ENCODE measurements around the gene HSPB1. TPM values are rescaled to one million over a fixed set of nuclear protein-coding genes. Genes with fewer than 3 reads are reported as not detected.

Gene HSPB1
- total RNA-seq, 1 experiment from 2014 or later, result 82.1 TPM

DNA sequence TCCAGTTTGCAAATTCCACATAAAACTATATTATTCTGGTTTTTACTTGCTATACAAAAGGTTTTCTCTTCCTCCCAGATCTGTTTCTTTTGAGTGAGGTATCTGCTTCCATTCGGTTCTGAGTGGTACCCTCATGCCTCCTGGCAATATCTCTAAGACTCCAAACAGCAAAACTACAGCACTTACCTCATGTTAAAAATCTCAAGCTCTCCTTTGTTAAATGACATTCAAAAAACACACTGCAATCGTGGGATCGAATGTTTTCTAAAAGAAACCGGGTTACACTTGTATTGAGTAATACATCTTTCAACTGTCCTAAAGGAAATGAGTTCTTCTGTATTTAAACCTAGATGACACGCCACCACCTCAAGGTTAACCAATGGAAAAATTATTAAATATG lies 45.2 kb downstream of the HSPB1 start:
- no peak for DNase-seq
- TF ChIP-seq, protein P1, sequence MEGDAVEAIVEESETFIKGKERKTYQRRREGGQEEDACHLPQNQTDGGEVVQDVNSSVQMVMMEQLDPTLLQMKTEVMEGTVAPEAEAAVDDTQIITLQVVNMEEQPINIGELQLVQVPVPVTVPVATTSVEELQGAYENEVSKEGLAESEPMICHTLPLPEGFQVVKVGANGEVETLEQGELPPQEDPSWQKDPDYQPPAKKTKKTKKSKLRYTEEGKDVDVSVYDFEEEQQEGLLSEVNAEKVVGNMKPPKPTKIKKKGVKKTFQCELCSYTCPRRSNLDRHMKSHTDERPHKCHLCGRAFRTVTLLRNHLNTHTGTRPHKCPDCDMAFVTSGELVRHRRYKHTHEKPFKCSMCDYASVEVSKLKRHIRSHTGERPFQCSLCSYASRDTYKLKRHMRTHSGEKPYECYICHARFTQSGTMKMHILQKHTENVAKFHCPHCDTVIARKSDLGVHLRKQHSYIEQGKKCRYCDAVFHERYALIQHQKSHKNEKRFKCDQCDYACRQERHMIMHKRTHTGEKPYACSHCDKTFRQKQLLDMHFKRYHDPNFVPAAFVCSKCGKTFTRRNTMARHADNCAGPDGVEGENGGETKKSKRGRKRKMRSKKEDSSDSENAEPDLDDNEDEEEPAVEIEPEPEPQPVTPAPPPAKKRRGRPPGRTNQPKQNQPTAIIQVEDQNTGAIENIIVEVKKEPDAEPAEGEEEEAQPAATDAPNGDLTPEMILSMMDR (IDR thresholded peaks at IDR 0.05; ENCODE audit: insufficient read depth in 1 of 2, low read depth in 1 of 2, low read length in 1 of 2, severe bottlenecking in 1 of 2, unreplicated experiment in 1 of 2), result no peak
- Histone ChIP-seq H3K9me3 (no peaks in the 10 kb centered on the region), H3K36me3 (ENCODE audit: control insufficient read depth, insufficient read depth, low read length) (peaks cover 10% of the 10 kb centered on the region), H3K4me1 (0 out of 2 replicates have a peak, but pooled peaks cover 8% of the 10 kb centered on the region), H3K27me3 (replicated peaks; ENCODE audit: control insufficient read depth, insufficient read depth, low read length) (no peaks in the 10 kb centered on the region), H3K4me3 (ENCODE audit: low read depth, low read length) (no peak overlapping the region)
- Mint-ChIP-seq H3K27me3 (ENCODE audit: insufficient read depth, unreplicated experiment) (no peaks in the 10 kb centered on the region), H3K27ac (ENCODE audit: unreplicated experiment) (no peak overlapping the region), H3K36me3 (ENCODE audit: insufficient read depth, unreplicated experiment) (peaks cover 99% of the 10 kb centered on the region), H3K4me1 (ENCODE audit: low read depth, unreplicated experiment) (peaks cover 36% of the 10 kb centered on the region), H3K4me3 (ENCODE audit: unreplicated experiment) (no peak overlapping the region), H3K9me3 (ENCODE audit: unreplicated experiment) (no peaks in the 10 kb centered on the region)
- BruUV-seq (replicated peaks), result no TSS peak
- ChIA-PET CTCF (no interaction called here), POLR2A (no interaction called here)
- intact Hi-C loops (cut with micrococcal nuclease; ENCODE audit: unreplicated experiment), result no loop called here

DNA sequence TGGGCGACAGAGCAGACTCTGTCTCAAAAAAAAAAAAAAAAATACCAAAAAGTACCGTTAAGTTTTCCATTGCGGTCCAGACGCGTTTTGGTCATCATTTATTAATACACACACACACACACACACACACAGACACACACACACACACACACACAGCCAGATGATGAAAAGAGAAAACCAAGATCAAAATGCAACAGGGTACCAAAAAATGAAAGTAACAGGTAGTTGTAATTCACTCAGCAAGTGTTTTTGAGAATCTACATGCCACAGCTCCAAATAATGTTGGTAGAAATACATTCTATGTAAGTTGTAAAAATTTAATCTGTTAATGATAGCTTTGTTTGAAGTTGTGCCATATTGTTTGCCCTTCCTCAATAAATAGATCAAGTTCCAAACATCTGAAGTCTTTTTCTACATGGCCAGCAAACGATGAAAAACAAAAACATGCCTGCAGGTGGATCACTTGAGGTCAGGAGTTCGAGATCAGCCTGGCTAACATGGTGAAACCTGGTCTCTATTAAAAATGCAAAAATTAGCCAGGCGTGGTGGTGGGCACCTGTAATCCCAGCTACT lies 46.9 kb downstream of the HSPB1 start:
- BruUV-seq (replicated peaks), result no TSS peak
- no peak overlapping the region for H3K27ac Mint-ChIP-seq (ENCODE audit: unreplicated experiment)
- Histone ChIP-seq H3K4me1 (0 out of 2 replicates have a peak, but pooled peaks cover 5% of the 10 kb centered on the region), H3K36me3 (ENCODE audit: control insufficient read depth, insufficient read depth, low read length) (peaks cover 5% of the 10 kb centered on the region), H3K4me3 (ENCODE audit: low read depth, low read length) (no peak overlapping the region), H3K27me3 (replicated peaks; ENCODE audit: control insufficient read depth, insufficient read depth, low read length) (no peaks in the 10 kb centered on the region), H3K9me3 (no peaks in the 10 kb centered on the region)
- H3K27me3 Mint-ChIP-seq (ENCODE audit: insufficient read depth, unreplicated experiment), result no peaks in the 10 kb centered on the region
- H3K4me1 Mint-ChIP-seq (ENCODE audit: low read depth, unreplicated experiment), result peaks cover 35% of the 10 kb centered on the region
- ChIA-PET POLR2A (no interaction called here), CTCF (no interaction called here)
- no peak for DNase-seq
- TF ChIP-seq, protein P1 (IDR thresholded peaks at IDR 0.05; ENCODE audit: insufficient read depth in 1 of 2, low read depth in 1 of 2, low read length in 1 of 2, severe bottlenecking in 1 of 2, unreplicated experiment in 1 of 2), result no peak
- H3K4me3 Mint-ChIP-seq (ENCODE audit: unreplicated experiment), result no peak overlapping the region
- no peaks in the 10 kb centered on the region for H3K9me3 Mint-ChIP-seq (ENCODE audit: unreplicated experiment)
- H3K36me3 Mint-ChIP-seq (ENCODE audit: insufficient read depth, unreplicated experiment), result peaks cover 100% of the 10 kb centered on the region
- intact Hi-C loops (cut with micrococcal nuclease; ENCODE audit: unreplicated experiment), result no loop called here

DNA sequence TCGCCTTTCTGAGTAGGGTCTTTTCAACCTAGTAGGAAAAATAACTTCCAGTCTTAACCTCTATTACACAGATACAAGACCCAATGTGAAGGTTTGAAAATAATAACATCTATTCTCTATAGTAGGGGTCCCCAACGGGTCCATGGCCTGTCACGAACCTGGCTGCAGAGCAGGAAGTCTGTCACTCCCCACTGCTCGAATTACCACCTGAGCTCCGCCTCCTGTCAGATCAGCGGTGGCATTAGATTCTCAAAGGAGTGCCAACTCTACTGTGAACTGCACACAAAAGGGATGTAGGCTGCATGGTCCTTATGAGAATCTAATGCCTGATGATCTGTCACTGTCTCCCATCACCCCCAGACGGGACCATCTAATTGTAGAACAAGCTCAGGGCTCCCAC lies 48.9 kb downstream of the HSPB1 start:
- H3K4me3 ChIP-seq (ENCODE audit: low read depth, low read length), result no peak overlapping the region
- TF ChIP-seq, protein P1 (IDR thresholded peaks at IDR 0.05; ENCODE audit: insufficient read depth in 1 of 2, low read depth in 1 of 2, low read length in 1 of 2, severe bottlenecking in 1 of 2, unreplicated experiment in 1 of 2), result no peak
- DNase-seq, result no peak
- H3K9me3 ChIP-seq, result no peaks in the 10 kb centered on the region
- H3K27me3 Mint-ChIP-seq (ENCODE audit: insufficient read depth, unreplicated experiment), result no peaks in the 10 kb centered on the region
- no peaks in the 10 kb centered on the region for H3K27me3 ChIP-seq (replicated peaks; ENCODE audit: control insufficient read depth, insufficient read depth, low read length)
- peaks cover 6% of the 10 kb centered on the region; the same call in 1 of the 2 replicates for H3K4me1 ChIP-seq
- ChIA-PET CTCF (no interaction called here), POLR2A (no interaction called here)
- H3K4me1 Mint-ChIP-seq (ENCODE audit: low read depth, unreplicated experiment), result peaks cover 21% of the 10 kb centered on the region
- intact Hi-C loops (cut with micrococcal nuclease; ENCODE audit: unreplicated experiment), result no loop called here
- BruUV-seq (replicated peaks), result no TSS peak
- peaks cover 4% of the 10 kb centered on the region for H3K36me3 ChIP-seq (ENCODE audit: control insufficient read depth, insufficient read depth, low read length)
- H3K27ac Mint-ChIP-seq (ENCODE audit: unreplicated experiment), result peak overlapping the region; percentile 9
- no peak overlapping the region for H3K4me3 Mint-ChIP-seq (ENCODE audit: unreplicated experiment)
- H3K36me3 Mint-ChIP-seq (ENCODE audit: insufficient read depth, unreplicated experiment), result peaks cover 100% of the 10 kb centered on the region
- no peaks in the 10 kb centered on the region for H3K9me3 Mint-ChIP-seq (ENCODE audit: unreplicated experiment)
